GM21515 (cell line): ENCODE data around the gene INO80.
"Not testable (repeated sequence)": the region's sequence is repeated elsewhere in the genome, so short reads cannot be mapped to it uniquely, and the experiment has no call there.

ENCODE experiments used
- ATAC-seq: cut with Tn5 transposase; IDR thresholded peaks from one replicate; pipeline ENCODE4 v1.9.1; 2021; ENCODE audit not compliant: unreplicated experiment

The INO80 gene

GRCh38 chr15:40964634-40965033 is 151.4 kb downstream of the INO80 start:
- ATAC-seq: no peak

DNA sequence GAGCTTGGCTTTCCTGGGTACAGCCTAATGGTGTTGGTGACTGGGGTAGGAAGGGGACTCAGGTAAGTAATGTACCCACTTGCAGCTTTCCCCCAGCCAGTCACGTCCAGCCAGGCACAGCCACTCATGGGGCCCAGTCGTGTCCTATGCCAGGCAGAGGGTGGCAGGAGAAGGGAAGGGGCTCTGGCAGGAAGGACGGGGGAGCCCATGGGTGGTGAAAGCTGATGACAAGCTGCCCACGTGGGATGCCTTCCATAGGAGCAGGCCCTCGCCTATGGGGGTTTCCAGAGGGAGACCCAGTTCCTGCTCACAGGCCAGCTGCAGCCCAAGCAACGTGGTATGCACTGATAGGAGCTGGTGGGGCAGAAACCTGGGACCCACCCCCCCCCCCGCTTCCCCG is 152.1 kb downstream of the INO80 start:
- ATAC-seq: no peak

DNA sequence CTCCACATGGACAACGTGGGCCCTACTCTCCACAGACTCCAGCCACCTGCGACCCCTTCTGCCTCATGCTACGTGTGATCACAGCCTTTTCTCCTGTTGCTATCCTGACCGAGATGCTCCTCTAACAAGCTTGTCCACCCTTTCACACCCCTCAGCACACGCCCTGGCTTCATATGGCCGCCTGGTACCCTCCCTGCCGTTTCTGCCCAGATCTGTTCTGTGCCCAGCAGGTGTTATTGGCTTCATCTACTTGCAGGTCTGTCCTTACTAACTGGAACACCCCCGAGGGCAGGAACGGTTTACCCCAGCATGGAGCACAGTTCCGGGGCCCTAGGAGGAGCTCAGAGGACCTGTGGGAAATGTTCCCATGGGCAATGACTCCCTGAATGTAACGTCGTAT is 152.9 kb downstream of the INO80 start:
- ATAC-seq: no peak

- ATAC-seq: not testable (repeated sequence)
Measured at GRCh38 chr15:40962317-40962716, 153.8 kb downstream of the INO80 start.

- not testable (repeated sequence) for ATAC-seq
Measured at GRCh38 chr15:40961740-40962139, 154.3 kb downstream of the INO80 start.

DNA sequence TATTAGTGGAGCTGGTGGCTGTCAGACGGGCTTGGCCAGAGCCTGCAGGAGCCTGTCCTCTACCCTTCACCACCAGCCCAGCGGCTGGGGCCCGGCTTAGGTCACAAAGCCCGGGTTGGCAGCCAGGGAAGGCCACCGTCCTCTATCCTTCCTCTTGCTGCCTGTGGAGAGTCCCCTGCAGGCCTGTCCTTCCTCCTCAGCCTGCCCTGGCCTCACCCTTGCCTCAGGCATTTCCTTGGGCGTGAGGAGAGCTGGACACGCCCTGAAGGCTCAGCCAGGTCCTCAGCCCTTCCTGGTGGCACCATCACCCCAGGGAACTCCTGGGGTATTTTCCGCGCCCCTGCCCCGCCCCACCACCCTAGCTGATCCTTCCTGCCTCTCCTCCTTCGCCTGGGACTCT is 155.2 kb downstream of the INO80 start:
- ATAC-seq: no peak

GRCh38 chr15:40960151-40960885 is 155.8 kb downstream of the INO80 start:
- no peak for ATAC-seq

- no peak for ATAC-seq
Measured at GRCh38 chr15:40959331-40960141, 156.5 kb downstream of the INO80 start.

- ATAC-seq: no peak
Measured at GRCh38 chr15:40958723-40959122, 157.4 kb downstream of the INO80 start.

DNA sequence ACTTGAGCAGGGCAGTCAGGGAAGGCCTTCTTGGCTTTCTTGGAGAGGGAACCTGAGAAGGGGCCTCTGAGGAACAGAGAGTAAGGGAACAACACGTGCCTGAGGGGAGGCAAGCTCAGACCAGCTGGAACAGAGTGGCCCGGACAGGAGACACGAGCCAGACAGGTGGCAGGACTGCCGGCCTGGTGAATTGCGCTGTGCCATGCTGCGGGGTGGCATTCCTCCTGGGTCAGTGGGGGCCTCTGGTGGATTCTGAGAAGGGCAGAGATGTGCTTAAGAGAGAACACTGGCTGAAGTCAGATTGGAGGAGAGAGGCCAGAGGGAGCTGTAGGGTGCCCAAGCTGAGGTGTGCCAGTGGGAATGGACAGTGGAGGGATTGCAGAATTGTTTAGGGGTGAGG is 157.9 kb downstream of the INO80 start:
- no peak for ATAC-seq

GRCh38 chr15:40957581-40958051 is 158.5 kb downstream of the INO80 start:
- ATAC-seq: no peak

- no peak for ATAC-seq
Measured at GRCh38 chr15:40957041-40957555, 159.0 kb downstream of the INO80 start.

- ATAC-seq: no peak
Measured at GRCh38 chr15:40956541-40956982, 159.5 kb downstream of the INO80 start.

DNA sequence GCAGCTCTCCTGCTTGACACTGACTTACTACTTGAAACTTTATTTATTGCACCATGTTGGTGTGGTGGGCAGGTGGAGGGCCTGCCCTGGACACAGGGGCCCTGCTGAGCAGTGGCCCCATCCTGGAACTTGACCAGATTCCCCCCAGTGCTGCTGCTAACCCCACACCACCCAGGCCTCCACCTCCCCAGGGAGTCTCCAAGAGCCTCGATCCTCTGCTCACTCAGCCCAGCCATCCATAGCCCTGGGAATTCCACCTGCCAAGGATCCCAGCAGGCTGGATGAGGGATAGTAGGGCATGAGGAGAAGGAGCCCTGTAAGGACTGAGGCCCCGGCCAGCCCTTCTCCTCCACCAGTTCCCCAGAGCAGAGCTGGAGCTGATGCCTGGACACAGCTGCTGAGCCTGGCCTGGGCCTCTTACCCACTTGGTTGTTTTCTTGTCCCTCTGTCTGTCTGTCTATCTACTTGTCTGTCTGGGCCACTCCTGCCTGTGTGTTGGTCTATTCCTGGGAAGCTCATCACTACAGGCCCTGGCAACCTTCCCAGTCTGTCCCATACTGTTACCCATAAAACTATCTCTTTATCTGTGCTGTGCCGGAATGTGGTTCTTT is 160.0 kb downstream of the INO80 start:
- ATAC-seq: no peak

DNA sequence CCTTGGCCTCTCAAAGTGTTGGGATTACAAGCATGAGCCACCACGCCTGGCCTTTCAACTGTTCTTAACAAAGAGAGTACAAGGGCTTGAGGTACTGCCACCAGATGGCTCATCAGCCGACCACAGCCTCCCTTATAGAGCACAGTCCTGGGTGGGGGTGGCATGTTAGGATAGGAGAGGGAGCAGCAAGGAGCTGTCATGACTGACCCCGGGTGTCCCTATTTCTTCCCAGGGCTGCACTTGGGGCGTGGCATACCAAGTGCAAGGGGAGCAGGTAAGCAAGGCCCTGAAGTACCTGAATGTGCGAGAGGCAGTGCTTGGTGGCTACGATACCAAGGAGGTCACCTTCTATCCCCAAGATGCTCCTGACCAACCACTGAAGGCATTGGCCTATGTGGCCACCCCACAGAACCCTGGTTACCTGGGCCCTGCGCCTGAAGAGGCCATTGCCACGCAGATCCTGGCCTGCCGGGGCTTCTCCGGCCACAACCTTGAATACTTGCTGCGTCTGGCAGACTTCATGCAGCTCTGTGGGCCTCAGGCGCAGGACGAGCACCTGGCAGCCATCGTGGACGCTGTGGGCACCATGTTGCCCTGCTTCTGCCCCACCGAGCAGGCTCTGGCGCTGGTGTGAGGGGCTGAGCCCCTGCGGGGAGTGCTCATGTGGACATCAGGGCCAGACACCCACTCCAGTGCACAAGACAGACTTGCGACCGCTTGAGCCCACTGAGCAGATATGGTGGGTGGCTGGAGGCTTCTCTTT is 160.8 kb downstream of the INO80 start:
- ATAC-seq: no peak

- not testable (repeated sequence) for ATAC-seq
Measured at GRCh38 chr15:40954158-40954848, 161.8 kb downstream of the INO80 start.

GRCh38 chr15:40953713-40954074 is 162.4 kb downstream of the INO80 start:
- ATAC-seq: no peak

DNA sequence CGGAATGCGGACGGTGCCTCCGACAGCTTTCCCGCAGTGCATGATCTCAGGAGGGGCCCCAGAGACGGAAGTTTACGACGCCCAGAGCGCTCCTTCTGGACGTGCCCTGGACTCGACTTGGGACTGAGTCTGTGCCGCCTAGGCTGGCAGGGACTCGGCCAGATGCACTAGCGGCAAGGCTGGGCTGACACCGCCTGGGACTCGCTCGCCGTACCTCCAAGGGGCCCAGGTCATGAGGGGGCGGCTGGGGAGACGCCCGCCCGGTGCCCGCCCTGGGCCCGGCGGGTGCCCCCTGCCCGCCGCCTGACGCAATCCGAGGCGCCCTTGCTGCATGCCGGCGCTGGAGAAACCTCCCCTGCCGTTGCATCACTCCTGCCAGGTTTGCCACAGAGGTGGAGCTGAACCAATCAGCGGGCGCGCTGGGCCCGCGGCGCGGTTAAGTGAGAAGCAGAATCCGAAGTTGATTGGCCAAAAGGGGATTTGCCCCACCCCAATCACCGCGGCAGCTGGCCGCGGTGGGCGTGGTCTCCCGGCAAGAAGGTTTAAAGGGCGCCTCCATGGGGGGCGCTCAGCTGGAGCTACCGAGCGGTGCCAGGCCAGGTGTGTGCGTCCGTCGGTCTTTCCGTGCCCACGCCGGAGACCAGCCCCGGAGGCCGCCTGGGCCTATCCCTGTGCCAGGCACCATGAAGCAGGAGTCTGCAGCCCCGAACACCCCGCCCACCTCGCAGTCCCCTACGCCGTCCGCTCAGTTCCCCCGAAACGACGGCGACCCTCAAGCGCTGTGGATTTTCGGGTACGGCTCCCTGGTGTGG is 163.0 kb downstream of the INO80 start, which contains the start of gene CHAC1:
Gene CHAC1, plus strand, starts transcription at position 571 of the 812 bp plus-strand sequence. Its CDS starts 113 bp downstream, at position 684.
- peak; percentile 89 for ATAC-seq

- ATAC-seq: no peak
Measured at GRCh38 chr15:40952301-40952900, 163.7 kb downstream of the INO80 start.
